Activated T-cell treated with anti-CD3 and anti-CD28 coated beads, Interleukin-2, amount 50 U/mL, for 24 hours (primary cell): ENCODE data around the gene TUBA3D.
"Not testable (repeated sequence)": the region's sequence is repeated elsewhere in the genome, so short reads cannot be mapped to it uniquely, and the experiment has no call there.

Source experiments
- DNase-seq: peaks from one replicate; pipeline ENCODE4 v3.0.0-alpha.2; 2020
- H3K27ac Mint-ChIP-seq: 2 replicates; pipeline ENCODE4 v1.8.0; 2020; ENCODE audit warnings: mild to moderate bottlenecking, mixed read lengths
- H3K27me3 Mint-ChIP-seq: 2 replicates; pipeline ENCODE4 v1.8.0; 2020; ENCODE audit warnings: mixed read lengths
- H3K36me3 Mint-ChIP-seq: 2 replicates; pipeline ENCODE4 v1.8.0; 2020; ENCODE audit warnings: low read depth, mixed read lengths
- H3K4me1 Mint-ChIP-seq: 2 replicates; pipeline ENCODE4 v1.8.0; 2020; ENCODE audit warnings: low read depth, mixed read lengths
- H3K4me3 Mint-ChIP-seq: 2 replicates; pipeline ENCODE4 v1.8.0; 2020; ENCODE audit warnings: mild to moderate bottlenecking, moderate library complexity, mixed read lengths
- H3K9me3 Mint-ChIP-seq: 2 replicates; pipeline ENCODE4 v1.8.0; 2020; ENCODE audit warnings: mixed read lengths

Gene TUBA3D

GRCh38 chr2:131531547-131532185, 55.7 kb downstream of the TUBA3D start:
- H3K4me3 Mint-ChIP-seq, H3K36me3 Mint-ChIP-seq, H3K9me3 Mint-ChIP-seq, H3K27ac Mint-ChIP-seq, H3K27me3 Mint-ChIP-seq, DNase-seq: not testable (repeated sequence)
- peaks cover 17% of the 10 kb centered on the region for H3K4me1 Mint-ChIP-seq
